H9 (cell line): ENCODE results near the gene USP49. TPM values are rescaled to one million over a fixed set of nuclear protein-coding genes. Genes with fewer than 3 reads are reported as not detected.

Experiments used
- DNase-seq: peaks from one replicate; pipeline ENCODE4 v3.0.0-alpha.2; 2017
- H2AFZ ChIP-seq: one replicate; pipeline ENCODE4 v1.6.1; 2013; ENCODE audit warnings: mild to moderate bottlenecking, low read length, control low read depth, moderate library complexity
- H2AK5ac ChIP-seq: 2 replicates; pipeline ENCODE4 v1.6.1; 2013; ENCODE audit warnings: low read length, control low read depth, mixed read lengths; ENCODE audit not compliant: insufficient read length
- H2BK120ac ChIP-seq: one replicate; pipeline ENCODE4 v1.6.1; 2013; ENCODE audit warnings: low read depth, mild to moderate bottlenecking, low read length, control low read depth, inconsistent platforms; ENCODE audit not compliant: poor library complexity, severe bottlenecking
- H2BK12ac ChIP-seq: 2 replicates; pipeline ENCODE4 v1.6.1; 2013; ENCODE audit warnings: low read length, control low read depth, mixed read lengths, low read depth; ENCODE audit not compliant: insufficient read length
- H2BK15ac ChIP-seq: 2 replicates; pipeline ENCODE4 v1.6.1; 2013; ENCODE audit warnings: low read depth, low read length, control low read depth
- H2BK20ac ChIP-seq: one replicate; pipeline ENCODE4 v1.6.1; 2013; ENCODE audit warnings: low read depth, mild to moderate bottlenecking, low read length, control low read depth, inconsistent platforms; ENCODE audit not compliant: poor library complexity, severe bottlenecking
- H2BK5ac ChIP-seq: 2 replicates; pipeline ENCODE4 v1.6.1; 2013; ENCODE audit warnings: low read length, control low read depth, mixed read lengths; ENCODE audit not compliant: insufficient read length
- H3K14ac ChIP-seq: 2 replicates; pipeline ENCODE4 v1.6.1; 2013; ENCODE audit warnings: low read length, control low read depth; ENCODE audit not compliant: insufficient read depth
- H3K18ac ChIP-seq: 2 replicates; pipeline ENCODE4 v1.6.1; 2013; ENCODE audit warnings: low read depth, mild to moderate bottlenecking, mixed read lengths, low read length, control low read depth; ENCODE audit not compliant: insufficient read length
- H3K23ac ChIP-seq: 2 replicates; pipeline ENCODE4 v1.6.1; 2013; ENCODE audit warnings: low read length, control low read depth, mixed read lengths, low read depth; ENCODE audit not compliant: insufficient read length
- H3K23me2 ChIP-seq: 2 replicates; pipeline ENCODE4 v1.6.1; 2013; ENCODE audit warnings: low read depth, mild to moderate bottlenecking, mixed read lengths, low read length, control low read depth; ENCODE audit not compliant: insufficient read length, poor library complexity, severe bottlenecking
- H3K27ac ChIP-seq: 2 replicates; pipeline ENCODE4 v1.5.1; 2013; ENCODE audit warnings: low read length, control low read depth, mixed read lengths, low read depth; ENCODE audit not compliant: insufficient read length
- H3K27me3 ChIP-seq: 2 replicates; pipeline ENCODE4 v1.6.1; 2013; ENCODE audit warnings: low read length, control low read depth, inconsistent platforms; ENCODE audit not compliant: insufficient read depth
- H3K4ac ChIP-seq: 2 replicates; pipeline ENCODE4 v1.6.1; 2013; ENCODE audit warnings: low read depth, mild to moderate bottlenecking, control low read depth, inconsistent platforms, low read length, moderate library complexity
- H3K4me1 ChIP-seq: 2 replicates; pipeline ENCODE4 v1.6.1; 2013; ENCODE audit warnings: low read length, control low read depth, inconsistent platforms; ENCODE audit not compliant: insufficient read depth
- H3K4me2 ChIP-seq: 2 replicates; pipeline ENCODE4 v1.6.1; 2013; ENCODE audit warnings: low read length, control low read depth, mixed read lengths; ENCODE audit not compliant: insufficient read length, insufficient read depth
- H3K56ac ChIP-seq: 2 replicates; pipeline ENCODE4 v1.6.1; 2013; ENCODE audit warnings: low read depth, mild to moderate bottlenecking, mixed read lengths, low read length, control low read depth; ENCODE audit not compliant: insufficient read length
- H3K79me1 ChIP-seq: 2 replicates; pipeline ENCODE4 v1.6.1; 2013; ENCODE audit warnings: low read depth, mild to moderate bottlenecking, moderate library complexity, low read length, control low read depth, inconsistent platforms; ENCODE audit not compliant: insufficient read depth, poor library complexity, severe bottlenecking
- H3K79me2 ChIP-seq: 2 replicates; pipeline ENCODE4 v1.6.1; 2013; ENCODE audit warnings: low read length, control low read depth, inconsistent platforms; ENCODE audit not compliant: insufficient read depth
- H3K9ac ChIP-seq: 2 replicates; pipeline ENCODE4 v1.6.1; 2013; ENCODE audit warnings: low read length, control low read depth, mixed read lengths; ENCODE audit not compliant: insufficient read length; ENCODE audit errors: extremely low read depth
- H3K9me3 ChIP-seq: one replicate; pipeline ENCODE4 v1.6.1; 2013; ENCODE audit warnings: low read depth, low read length, inconsistent platforms; ENCODE audit not compliant: control insufficient read depth
- H3T11ph ChIP-seq: one replicate; pipeline ENCODE4 v1.6.1; 2013; ENCODE audit warnings: mild to moderate bottlenecking, low read length, control low read depth, inconsistent platforms
- H4K20me1 ChIP-seq: one replicate; pipeline ENCODE4 v1.6.1; 2013; ENCODE audit not compliant: control insufficient read depth, insufficient read length, insufficient read depth
- H4K5ac ChIP-seq: 2 replicates; pipeline ENCODE4 v1.6.1; 2013; ENCODE audit warnings: low read depth, mild to moderate bottlenecking, mixed read lengths, low read length, control low read depth; ENCODE audit not compliant: insufficient read length
- H4K8ac ChIP-seq: replicated peaks from 2 replicates; pipeline ENCODE4 v1.6.1; 2013; ENCODE audit warnings: low read length, control low read depth, mixed read lengths, low read depth; ENCODE audit not compliant: insufficient read length
- H4K91ac ChIP-seq: 2 replicates; pipeline ENCODE4 v1.6.1; 2013; ENCODE audit warnings: low read depth, mild to moderate bottlenecking, moderate library complexity, mixed read lengths, low read length, control low read depth; ENCODE audit not compliant: insufficient read length
- H3K27ac Mint-ChIP-seq, 3 experiments: 2 replicates in 2 of 3; 3 replicates in 1 of 3; pipeline ENCODE4 v1.8.0; 2020 to 2021; ENCODE audit warnings: mixed read lengths in 3 of 3, mild to moderate bottlenecking in 1 of 3, moderate library complexity in 1 of 3
- H3K27me3 Mint-ChIP-seq: 2 replicates; pipeline ENCODE4 v1.8.0; 2021; ENCODE audit warnings: low read depth, mild to moderate bottlenecking, moderate library complexity, mixed read lengths
- H3K36me3 Mint-ChIP-seq, 3 experiments: 2 replicates in 2 of 3; 3 replicates in 1 of 3; pipeline ENCODE4 v1.8.0; 2020 to 2021; ENCODE audit warnings: low read depth in 3 of 3, mixed read lengths in 3 of 3; ENCODE audit not compliant: insufficient read depth in 1 of 3
- H3K4me1 Mint-ChIP-seq, 2 experiments: 2 replicates each; pipeline ENCODE4 v1.8.0; 2020; ENCODE audit warnings: mixed read lengths in 2 of 2
- H3K4me3 Mint-ChIP-seq, 2 experiments: 2 replicates in 1 of 2; 3 replicates in 1 of 2; pipeline ENCODE4 v1.8.0; 2020 to 2021; ENCODE audit warnings: mild to moderate bottlenecking in 2 of 2, mixed read lengths in 2 of 2, moderate library complexity in 1 of 2
- H3K9me3 Mint-ChIP-seq, 2 experiments: 2 replicates in 1 of 2; 3 replicates in 1 of 2; pipeline ENCODE4 v1.8.0; 2020; ENCODE audit warnings: mild to moderate bottlenecking in 2 of 2, mixed read lengths in 2 of 2, moderate library complexity in 1 of 2
- CTCF ChIP-seq: fragments of 200-600 bp; sonication (generic); conservative IDR thresholded peaks from 3 replicates; pipeline ENCODE4 v1.8.0; 2021; ENCODE audit warnings: antibody characterized with exemption, mild to moderate bottlenecking
- WGBS: extraction: QIAGEN DNeasy Blood & Tissue Kit; methylation state at CpG from one replicate; pipeline ENCODE4 v1.1.7; 2013; ENCODE audit warnings: missing lambda C conversion rate, low lambda C conversion rate, mixed read lengths; ENCODE audit not compliant: insufficient read length; ENCODE audit errors: extremely low coverage; 5-methylcytosine and 5-hydroxymethylcytosine counted together
- total RNA-seq: library from RNA; stranded (reverse); gene quantifications from 2 replicates; pipeline ENCODE4 v1.2.1, GENCODE V29; 2021

USP49 gene
- total RNA-seq, 1 experiment from 2014 or later: 19.0 TPM

DNA sequence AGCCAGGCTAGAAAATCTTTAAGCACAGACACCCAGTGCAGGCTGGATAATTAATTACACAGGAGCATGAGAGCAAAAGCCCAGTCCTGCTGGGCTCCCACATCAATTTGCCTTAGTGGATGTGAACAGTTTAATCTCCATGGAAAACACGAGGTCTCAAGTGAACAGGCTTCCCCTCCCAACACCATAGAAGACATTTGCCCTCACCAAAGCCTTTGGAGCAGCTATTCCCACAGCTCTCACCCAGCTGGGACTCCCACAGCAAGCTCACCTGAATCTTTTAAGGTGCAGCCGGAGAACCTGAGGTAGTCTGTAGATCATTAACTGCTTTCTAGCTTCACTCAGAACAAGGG lies 95.6 kb downstream of the USP49 start:
- Histone ChIP-seq H3K27me3 (no peaks in the 10 kb centered on the region), H4K20me1 (no peaks in the 10 kb centered on the region), H3K4me1 (no peaks in the 10 kb centered on the region), H4K91ac (no peak overlapping the region), H2AFZ (no peak overlapping the region), H2BK12ac (no peak overlapping the region), H3K4ac (no peak overlapping the region), H3K9ac (no peak overlapping the region), H3K9me3 (no peaks in the 10 kb centered on the region), H3K23me2 (no peaks in the 10 kb centered on the region), H3K18ac (no peak overlapping the region), H3K14ac (no peak overlapping the region), H2BK15ac (no peak overlapping the region), H3K56ac (no peak overlapping the region), H2BK5ac (no peak overlapping the region), H3K79me1 (no peaks in the 10 kb centered on the region), H3K27ac (no peak overlapping the region), H3K23ac (no peak overlapping the region), H2AK5ac (no peak overlapping the region), H2BK20ac (no peak overlapping the region), H3T11ph (no peak overlapping the region), H2BK120ac (no peak overlapping the region), H4K8ac (no peak overlapping the region), H4K5ac (no peak overlapping the region), H3K79me2 (no peaks in the 10 kb centered on the region), H3K4me2 (no peak overlapping the region)
- no peak for TF ChIP-seq CTCF
- Mint-ChIP-seq H3K36me3 (peaks cover 3 to 18% (median 13%) of the 10 kb centered on the region in 3 experiments; a peak in 6 of 7 replicates), H3K4me3 (no peak overlapping the region), H3K4me1 (no peaks in the 10 kb centered on the region), H3K9me3 (no peaks in the 10 kb centered on the region), H3K27ac (no peak overlapping the region), H3K27me3 (no peaks in the 10 kb centered on the region)
- no CpG with 5 or more reads among the region's 2 CpGs for WGBS
- no peak for DNase-seq
